22Rv1 (cell line): Measurements from ENCODE around the gene ZNF90.

Source experiments
- ZFX ChIP-seq: fragments of 450-650 bp; IDR thresholded peaks from 2 replicates; pipeline ENCODE4 v1.6.1; 2017; ENCODE audit warnings: antibody characterized with exemption, borderline replicate concordance
- TF ChIP-seq, protein P1 (sequence below): fragments of 450-650 bp; IDR thresholded peaks from 2 replicates; pipeline ENCODE4 v1.5.1; 2017; ENCODE audit warnings: mild to moderate bottlenecking

GRCh38 chr19:20103091-20103740, 25.4 kb downstream of the ZNF90 start:
- TF ChIP-seq, protein P1, sequence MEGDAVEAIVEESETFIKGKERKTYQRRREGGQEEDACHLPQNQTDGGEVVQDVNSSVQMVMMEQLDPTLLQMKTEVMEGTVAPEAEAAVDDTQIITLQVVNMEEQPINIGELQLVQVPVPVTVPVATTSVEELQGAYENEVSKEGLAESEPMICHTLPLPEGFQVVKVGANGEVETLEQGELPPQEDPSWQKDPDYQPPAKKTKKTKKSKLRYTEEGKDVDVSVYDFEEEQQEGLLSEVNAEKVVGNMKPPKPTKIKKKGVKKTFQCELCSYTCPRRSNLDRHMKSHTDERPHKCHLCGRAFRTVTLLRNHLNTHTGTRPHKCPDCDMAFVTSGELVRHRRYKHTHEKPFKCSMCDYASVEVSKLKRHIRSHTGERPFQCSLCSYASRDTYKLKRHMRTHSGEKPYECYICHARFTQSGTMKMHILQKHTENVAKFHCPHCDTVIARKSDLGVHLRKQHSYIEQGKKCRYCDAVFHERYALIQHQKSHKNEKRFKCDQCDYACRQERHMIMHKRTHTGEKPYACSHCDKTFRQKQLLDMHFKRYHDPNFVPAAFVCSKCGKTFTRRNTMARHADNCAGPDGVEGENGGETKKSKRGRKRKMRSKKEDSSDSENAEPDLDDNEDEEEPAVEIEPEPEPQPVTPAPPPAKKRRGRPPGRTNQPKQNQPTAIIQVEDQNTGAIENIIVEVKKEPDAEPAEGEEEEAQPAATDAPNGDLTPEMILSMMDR: no peak
- no peak for TF ChIP-seq ZFX
